Liver (tissue), 3 donors: ENCODE results near the gene SESN1.

ENCODE experiments used
- CTCF ChIP-seq: fragments of 150-350 bp; IDR thresholded peaks from 2 replicates; pipeline ENCODE4 v1.5.1; 2017; ENCODE audit warnings: improper control_type of control experiment, low read depth, low read length; ENCODE audit not compliant: missing input control
- EGR1 ChIP-seq, 2 donors: IDR thresholded peaks; 2 replicates each; pipeline ENCODE4 v1.6.1; 2016 to 2018; ENCODE audit warnings: antibody characterized with exemption in 2 of 2, low read depth in 2 of 2
- GABPA ChIP-seq, 2 donors: IDR thresholded peaks in 1 of 2; conservative IDR thresholded peaks in 1 of 2; 2 replicates each; pipeline ENCODE4 v1.6.1; 2016; ENCODE audit warnings: antibody characterized with exemption in 2 of 2, mild to moderate bottlenecking in 1 of 2, moderate library complexity in 1 of 2
- HNF4A ChIP-seq, 2 donors: conservative IDR thresholded peaks; 2 replicates each; pipeline ENCODE4 v1.6.1; 2016; ENCODE audit warnings: antibody characterized with exemption in 2 of 2, mild to moderate bottlenecking in 2 of 2
- JUND ChIP-seq, 2 donors: IDR thresholded peaks; 2 replicates each; pipeline ENCODE4 v1.6.1; 2016; ENCODE audit warnings: antibody characterized with exemption in 2 of 2
- MAX ChIP-seq: IDR thresholded peaks from 2 replicates; pipeline ENCODE4 v1.6.1; 2016; ENCODE audit warnings: antibody characterized with exemption
- RAD21 ChIP-seq, 2 donors: IDR thresholded peaks; 2 replicates each; pipeline ENCODE4 v1.6.1; 2016; ENCODE audit warnings: antibody characterized with exemption in 2 of 2, mild to moderate bottlenecking in 2 of 2
- RXRA ChIP-seq, 2 donors: IDR thresholded peaks; 2 replicates each; pipeline ENCODE4 v1.6.1; 2017 to 2018; ENCODE audit warnings: antibody characterized with exemption in 2 of 2, mild to moderate bottlenecking in 1 of 2
- SP1 ChIP-seq: IDR thresholded peaks from 2 replicates; pipeline ENCODE4 v1.6.1; 2018; ENCODE audit warnings: antibody characterized with exemption, mild to moderate bottlenecking
- TAF1 ChIP-seq: conservative IDR thresholded peaks from 2 replicates; pipeline ENCODE4 v1.6.1; 2016; ENCODE audit warnings: antibody characterized with exemption, mild to moderate bottlenecking
- YY1 ChIP-seq: IDR thresholded peaks from 2 replicates; pipeline ENCODE4 v1.6.1; 2016; ENCODE audit warnings: antibody characterized with exemption, mild to moderate bottlenecking
- TF ChIP-seq, protein P1 (sequence below): IDR thresholded peaks from 2 replicates; pipeline ENCODE4 v1.6.1; 2016; ENCODE audit warnings: antibody characterized with exemption, mild to moderate bottlenecking
- donor health status: healthy.
- donor health status: healthy.

GRCh38 chr6:109052852-109053251, 41.8 kb downstream of the SESN1 start:
- TF ChIP-seq CTCF, result no peak
- no peak for TF ChIP-seq GABPA (IDR thresholded peaks at IDR 0.05 in 1 of 2, conservative IDR thresholded peaks at IDR 0.05 in 1 of 2)
- TF ChIP-seq JUND (IDR thresholded peaks at IDR 0.05), result no peak
- no peak for TF ChIP-seq YY1
- no peak for TF ChIP-seq MAX
- no peak for TF ChIP-seq RXRA (IDR thresholded peaks at IDR 0.05)
- no peak for TF ChIP-seq TAF1
- TF ChIP-seq, protein P1, sequence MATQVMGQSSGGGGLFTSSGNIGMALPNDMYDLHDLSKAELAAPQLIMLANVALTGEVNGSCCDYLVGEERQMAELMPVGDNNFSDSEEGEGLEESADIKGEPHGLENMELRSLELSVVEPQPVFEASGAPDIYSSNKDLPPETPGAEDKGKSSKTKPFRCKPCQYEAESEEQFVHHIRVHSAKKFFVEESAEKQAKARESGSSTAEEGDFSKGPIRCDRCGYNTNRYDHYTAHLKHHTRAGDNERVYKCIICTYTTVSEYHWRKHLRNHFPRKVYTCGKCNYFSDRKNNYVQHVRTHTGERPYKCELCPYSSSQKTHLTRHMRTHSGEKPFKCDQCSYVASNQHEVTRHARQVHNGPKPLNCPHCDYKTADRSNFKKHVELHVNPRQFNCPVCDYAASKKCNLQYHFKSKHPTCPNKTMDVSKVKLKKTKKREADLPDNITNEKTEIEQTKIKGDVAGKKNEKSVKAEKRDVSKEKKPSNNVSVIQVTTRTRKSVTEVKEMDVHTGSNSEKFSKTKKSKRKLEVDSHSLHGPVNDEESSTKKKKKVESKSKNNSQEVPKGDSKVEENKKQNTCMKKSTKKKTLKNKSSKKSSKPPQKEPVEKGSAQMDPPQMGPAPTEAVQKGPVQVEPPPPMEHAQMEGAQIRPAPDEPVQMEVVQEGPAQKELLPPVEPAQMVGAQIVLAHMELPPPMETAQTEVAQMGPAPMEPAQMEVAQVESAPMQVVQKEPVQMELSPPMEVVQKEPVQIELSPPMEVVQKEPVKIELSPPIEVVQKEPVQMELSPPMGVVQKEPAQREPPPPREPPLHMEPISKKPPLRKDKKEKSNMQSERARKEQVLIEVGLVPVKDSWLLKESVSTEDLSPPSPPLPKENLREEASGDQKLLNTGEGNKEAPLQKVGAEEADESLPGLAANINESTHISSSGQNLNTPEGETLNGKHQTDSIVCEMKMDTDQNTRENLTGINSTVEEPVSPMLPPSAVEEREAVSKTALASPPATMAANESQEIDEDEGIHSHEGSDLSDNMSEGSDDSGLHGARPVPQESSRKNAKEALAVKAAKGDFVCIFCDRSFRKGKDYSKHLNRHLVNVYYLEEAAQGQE, result no peak
- TF ChIP-seq RAD21 (IDR thresholded peaks at IDR 0.05), result no peak
- TF ChIP-seq SP1, result no peak
- no peak for TF ChIP-seq HNF4A (conservative IDR thresholded peaks at IDR 0.05)
- no peak for TF ChIP-seq EGR1 (IDR thresholded peaks at IDR 0.05; ENCODE audit: low read depth in 2 of 2)
